WTC11 (cell line): ENCODE measurements around the gene SON. TPM values are rescaled to one million over a fixed set of nuclear protein-coding genes. Genes with fewer than 3 reads are reported as not detected.

ENCODE experiments used
- ATAC-seq: fragments of 200-7000 bp; cut with Tn5 transposase; 2 replicates; pipeline ENCODE4 v1.10.0; 2021; ENCODE audit warnings: mild to moderate bottlenecking, moderate library complexity
- CTCF ChIA-PET: fragments of 300-600 bp; sonication (Branson Sonifier 250); formaldehyde crosslinking; loops from one replicate; lab custom pipeline; 2021; ENCODE audit warnings: antibody characterized with exemption; lab: Charles Lee
- POLR2A ChIA-PET: fragments of 350-600 bp; sonication (Branson Sonifier 250); formaldehyde crosslinking; loops from one replicate; lab custom pipeline; 2021; ENCODE audit warnings: antibody characterized with exemption; lab: Charles Lee
- DNase-seq: peaks from one replicate; pipeline ENCODE4 v3.0.0; 2021; ENCODE audit warnings: low spot score
- H3K27ac Mint-ChIP-seq: 2 replicates; pipeline ENCODE4 v1.8.0; 2021; ENCODE audit warnings: mixed read lengths
- H3K27me3 Mint-ChIP-seq: 2 replicates; pipeline ENCODE4 v1.8.0; 2021; ENCODE audit warnings: low read depth, mild to moderate bottlenecking, moderate library complexity, mixed read lengths
- H3K36me3 Mint-ChIP-seq: 2 replicates; pipeline ENCODE4 v1.8.0; 2021; ENCODE audit warnings: mixed read lengths
- H3K4me1 Mint-ChIP-seq: 2 replicates; pipeline ENCODE4 v1.8.0; 2022; ENCODE audit warnings: mixed read lengths
- H3K4me3 Mint-ChIP-seq: 2 replicates; pipeline ENCODE4 v1.8.0; 2021; ENCODE audit warnings: mild to moderate bottlenecking, moderate library complexity, mixed read lengths
- H3K9me3 Mint-ChIP-seq: 2 replicates; pipeline ENCODE4 v1.8.0; 2021; ENCODE audit warnings: mixed read lengths
- ATF1 ChIP-seq: sonication (generic); formaldehyde crosslinking; IDR thresholded peaks from 2 replicates; pipeline ENCODE4 v1.8.1; 2023; ENCODE audit warnings: mild to moderate bottlenecking, moderate library complexity, missing genetic modification reagents
- ESRRA ChIP-seq: sonication (generic); formaldehyde crosslinking; IDR thresholded peaks from 2 replicates; pipeline ENCODE4 v1.8.1; 2022; ENCODE audit warnings: mild to moderate bottlenecking, missing genetic modification reagents, borderline replicate concordance
- ETV6 ChIP-seq: sonication (generic); formaldehyde crosslinking; IDR thresholded peaks from 2 replicates; pipeline ENCODE4 v1.8.1; 2022; ENCODE audit warnings: mild to moderate bottlenecking, missing genetic modification reagents
- GABPB1 ChIP-seq: sonication (generic); formaldehyde crosslinking; IDR thresholded peaks from 2 replicates; pipeline ENCODE4 v1.8.1; 2023; ENCODE audit warnings: mild to moderate bottlenecking, missing genetic modification reagents
- HMGA2 ChIP-seq: fragments of 250-450 bp; sonication (Bioruptor Pico); IDR thresholded peaks from 2 replicates; pipeline ENCODE4 v1.4.0; 2021; ENCODE audit warnings: mild to moderate bottlenecking, moderate library complexity
- KAT7 ChIP-seq: sonication (generic); formaldehyde crosslinking; IDR thresholded peaks from 2 replicates; pipeline ENCODE4 v1.8.1; 2023; ENCODE audit warnings: missing genetic modification reagents, mild to moderate bottlenecking, borderline replicate concordance
- MAX ChIP-seq: sonication (generic); formaldehyde crosslinking; IDR thresholded peaks from 2 replicates; pipeline ENCODE4 v1.8.0; 2022; ENCODE audit warnings: mild to moderate bottlenecking, missing genetic modification reagents
- SMAD4 ChIP-seq: sonication (generic); formaldehyde crosslinking; IDR thresholded peaks from 2 replicates; pipeline ENCODE4 v1.8.0; 2022; ENCODE audit warnings: mild to moderate bottlenecking, missing genetic modification reagents
- TEAD1 ChIP-seq: sonication (generic); formaldehyde crosslinking; IDR thresholded peaks from 2 replicates; pipeline ENCODE4 v1.8.0; 2022; ENCODE audit warnings: mild to moderate bottlenecking, missing genetic modification reagents
- ZBTB43 ChIP-seq: sonication (generic); formaldehyde crosslinking; IDR thresholded peaks from 2 replicates; pipeline ENCODE4 v1.8.1; 2023; ENCODE audit warnings: mild to moderate bottlenecking, missing genetic modification reagents
- total RNA-seq: library from RNA; stranded (reverse); gene quantifications from 3 replicates; pipeline ENCODE4 v1.2.3, GENCODE V29; 2021
- TF ChIP-seq, protein P1 (sequence below): sonication (generic); formaldehyde crosslinking; IDR thresholded peaks from 2 replicates; pipeline ENCODE4 v1.8.1; 2023; ENCODE audit warnings: mild to moderate bottlenecking, missing genetic modification reagents, moderate library complexity
- TF ChIP-seq, protein P2 (sequence below): fragments of 250-450 bp; sonication (Bioruptor Pico); conservative IDR thresholded peaks from 2 replicates; pipeline ENCODE4 v1.9.0; 2021; ENCODE audit warnings: mild to moderate bottlenecking
- TF ChIP-seq, protein P3 (sequence below): sonication (generic); formaldehyde crosslinking; IDR thresholded peaks from 2 replicates; pipeline ENCODE4 v1.8.1; 2023; ENCODE audit warnings: mild to moderate bottlenecking, missing genetic modification reagents, moderate library complexity
- TF ChIP-seq, protein P4 (sequence below): fragments of 250-450 bp; sonication (Bioruptor Pico); IDR thresholded peaks from 2 replicates; pipeline ENCODE4 v1.9.0; 2021; ENCODE audit warnings: mild to moderate bottlenecking, borderline replicate concordance

Gene SON
- total RNA-seq, 1 experiment from 2014 or later = 309 TPM

- no peaks in the 10 kb centered on the region for H3K27me3 Mint-ChIP-seq
- ATAC-seq = no peak
- TF ChIP-seq, protein P1, sequence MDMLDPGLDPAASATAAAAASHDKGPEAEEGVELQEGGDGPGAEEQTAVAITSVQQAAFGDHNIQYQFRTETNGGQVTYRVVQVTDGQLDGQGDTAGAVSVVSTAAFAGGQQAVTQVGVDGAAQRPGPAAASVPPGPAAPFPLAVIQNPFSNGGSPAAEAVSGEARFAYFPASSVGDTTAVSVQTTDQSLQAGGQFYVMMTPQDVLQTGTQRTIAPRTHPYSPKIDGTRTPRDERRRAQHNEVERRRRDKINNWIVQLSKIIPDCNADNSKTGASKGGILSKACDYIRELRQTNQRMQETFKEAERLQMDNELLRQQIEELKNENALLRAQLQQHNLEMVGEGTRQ (CRISPR knock-in tag) = no peak
- TF ChIP-seq, protein P2, sequence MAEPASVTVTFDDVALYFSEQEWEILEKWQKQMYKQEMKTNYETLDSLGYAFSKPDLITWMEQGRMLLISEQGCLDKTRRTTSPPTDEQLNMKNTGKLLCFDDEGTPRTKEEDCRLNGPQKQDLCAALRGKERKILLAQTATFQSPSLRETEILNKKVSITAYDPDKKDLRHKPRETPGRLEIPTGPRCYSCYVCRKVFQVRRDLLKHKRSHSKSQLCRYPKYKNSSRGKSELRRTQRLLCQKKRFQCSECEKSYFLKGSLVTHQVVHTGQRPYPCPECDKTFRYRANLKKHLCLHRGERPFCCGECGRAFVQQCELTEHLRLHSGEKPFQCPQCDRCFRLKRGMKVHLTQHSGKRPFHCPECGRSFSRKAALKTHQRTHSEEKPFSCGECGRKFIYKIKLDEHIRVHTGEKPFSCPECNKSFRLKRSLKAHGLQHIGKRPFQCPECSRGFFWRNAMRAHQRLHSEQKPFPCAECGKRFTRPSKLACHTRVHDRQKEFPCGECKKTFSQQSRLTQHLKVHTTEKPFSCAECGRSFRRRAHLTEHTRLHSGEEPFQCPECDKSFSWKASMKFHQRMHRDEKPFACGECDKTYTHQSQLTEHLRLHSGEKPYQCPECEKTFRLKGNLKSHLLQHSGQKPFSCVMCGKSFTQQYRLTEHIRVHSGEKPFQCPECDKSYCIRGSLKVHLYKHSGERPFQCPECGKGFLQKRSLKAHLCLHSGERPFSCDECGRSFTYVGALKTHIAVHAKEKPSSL (CRISPR knock-in tag) = 0 out of 2 replicates have a peak, but pooled peaks have one; percentile 19
- TF ChIP-seq KAT7 (CRISPR knock-in tag) (no peak), ETV6 (CRISPR knock-in tag) (no peak), GABPB1 (CRISPR knock-in tag) (no peak)
- TF ChIP-seq, protein P3, sequence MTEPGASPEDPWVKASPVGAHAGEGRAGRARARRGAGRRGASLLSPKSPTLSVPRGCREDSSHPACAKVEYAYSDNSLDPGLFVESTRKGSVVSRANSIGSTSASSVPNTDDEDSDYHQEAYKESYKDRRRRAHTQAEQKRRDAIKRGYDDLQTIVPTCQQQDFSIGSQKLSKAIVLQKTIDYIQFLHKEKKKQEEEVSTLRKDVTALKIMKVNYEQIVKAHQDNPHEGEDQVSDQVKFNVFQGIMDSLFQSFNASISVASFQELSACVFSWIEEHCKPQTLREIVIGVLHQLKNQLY = no peak
- H3K27ac Mint-ChIP-seq = no peak overlapping the region
- H3K4me1 Mint-ChIP-seq = no peaks in the 10 kb centered on the region
- H3K36me3 Mint-ChIP-seq = peaks cover 54% of the 10 kb centered on the region
- DNase-seq = no peak
- CTCF ChIA-PET = interaction anchor here (0.8 kb wide), 1 partner anchor 83 kb away, joined by 3 read pairs; no protein-coding TSS in a partner anchor
- H3K9me3 Mint-ChIP-seq = no peaks in the 10 kb centered on the region
- H3K4me3 Mint-ChIP-seq = no peak overlapping the region
- POLR2A ChIA-PET = no interaction called here
These were observed 20.4 kb upstream of the SON start for GRCh38 chr21:33522297-33522952.

- TF ChIP-seq, protein P3 = no peak
- TF ChIP-seq, protein P4, sequence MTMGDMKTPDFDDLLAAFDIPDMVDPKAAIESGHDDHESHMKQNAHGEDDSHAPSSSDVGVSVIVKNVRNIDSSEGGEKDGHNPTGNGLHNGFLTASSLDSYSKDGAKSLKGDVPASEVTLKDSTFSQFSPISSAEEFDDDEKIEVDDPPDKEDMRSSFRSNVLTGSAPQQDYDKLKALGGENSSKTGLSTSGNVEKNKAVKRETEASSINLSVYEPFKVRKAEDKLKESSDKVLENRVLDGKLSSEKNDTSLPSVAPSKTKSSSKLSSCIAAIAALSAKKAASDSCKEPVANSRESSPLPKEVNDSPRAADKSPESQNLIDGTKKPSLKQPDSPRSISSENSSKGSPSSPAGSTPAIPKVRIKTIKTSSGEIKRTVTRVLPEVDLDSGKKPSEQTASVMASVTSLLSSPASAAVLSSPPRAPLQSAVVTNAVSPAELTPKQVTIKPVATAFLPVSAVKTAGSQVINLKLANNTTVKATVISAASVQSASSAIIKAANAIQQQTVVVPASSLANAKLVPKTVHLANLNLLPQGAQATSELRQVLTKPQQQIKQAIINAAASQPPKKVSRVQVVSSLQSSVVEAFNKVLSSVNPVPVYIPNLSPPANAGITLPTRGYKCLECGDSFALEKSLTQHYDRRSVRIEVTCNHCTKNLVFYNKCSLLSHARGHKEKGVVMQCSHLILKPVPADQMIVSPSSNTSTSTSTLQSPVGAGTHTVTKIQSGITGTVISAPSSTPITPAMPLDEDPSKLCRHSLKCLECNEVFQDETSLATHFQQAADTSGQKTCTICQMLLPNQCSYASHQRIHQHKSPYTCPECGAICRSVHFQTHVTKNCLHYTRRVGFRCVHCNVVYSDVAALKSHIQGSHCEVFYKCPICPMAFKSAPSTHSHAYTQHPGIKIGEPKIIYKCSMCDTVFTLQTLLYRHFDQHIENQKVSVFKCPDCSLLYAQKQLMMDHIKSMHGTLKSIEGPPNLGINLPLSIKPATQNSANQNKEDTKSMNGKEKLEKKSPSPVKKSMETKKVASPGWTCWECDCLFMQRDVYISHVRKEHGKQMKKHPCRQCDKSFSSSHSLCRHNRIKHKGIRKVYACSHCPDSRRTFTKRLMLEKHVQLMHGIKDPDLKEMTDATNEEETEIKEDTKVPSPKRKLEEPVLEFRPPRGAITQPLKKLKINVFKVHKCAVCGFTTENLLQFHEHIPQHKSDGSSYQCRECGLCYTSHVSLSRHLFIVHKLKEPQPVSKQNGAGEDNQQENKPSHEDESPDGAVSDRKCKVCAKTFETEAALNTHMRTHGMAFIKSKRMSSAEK = no peak
- no peak for TF ChIP-seq TEAD1 (CRISPR knock-in tag)
- no peak for TF ChIP-seq HMGA2 (CRISPR knock-in tag)
- TF ChIP-seq ZBTB43 (CRISPR knock-in tag) = no peak
- no peak for TF ChIP-seq ESRRA (CRISPR knock-in tag)
- no peak for TF ChIP-seq MAX (CRISPR knock-in tag)
- no peak for TF ChIP-seq ATF1 (CRISPR knock-in tag)
- no peak for TF ChIP-seq SMAD4 (CRISPR knock-in tag)
- Mint-ChIP-seq H3K27ac (no peak overlapping the region), H3K4me3 (no peak overlapping the region), H3K4me1 (no peaks in the 10 kb centered on the region), H3K27me3 (no peaks in the 10 kb centered on the region), H3K9me3 (no peaks in the 10 kb centered on the region), H3K36me3 (peaks cover 55% of the 10 kb centered on the region)
- DNase-seq (no peak), ATAC-seq (no peak)
- ChIA-PET CTCF (interaction anchor here (0.8 kb wide), 1 partner anchor 83 kb away, joined by 3 read pairs; no protein-coding TSS in a partner anchor), POLR2A (no interaction called here)
These were observed 19.9 kb upstream of the SON start for GRCh38 chr21:33522953-33523349.
